GM20000 (cell line): ENCODE measurements around the gene ACIN1.
"Not testable (repeated sequence)": the region's sequence is repeated elsewhere in the genome, so short reads cannot be mapped to it uniquely, and the experiment has no call there.

Experiments used
- DNase-seq: peaks from one replicate; pipeline ENCODE4 v3.0.0; 2012; ENCODE audit warnings: low spot score
- TF ChIP-seq, protein P1 (sequence below): IDR thresholded peaks from 2 replicates; pipeline ENCODE4 v1.5.1; 2012; ENCODE audit warnings: mild to moderate bottlenecking, control low read depth; ENCODE audit errors: extremely low read depth, missing control alignments

ACIN1 gene

DNA sequence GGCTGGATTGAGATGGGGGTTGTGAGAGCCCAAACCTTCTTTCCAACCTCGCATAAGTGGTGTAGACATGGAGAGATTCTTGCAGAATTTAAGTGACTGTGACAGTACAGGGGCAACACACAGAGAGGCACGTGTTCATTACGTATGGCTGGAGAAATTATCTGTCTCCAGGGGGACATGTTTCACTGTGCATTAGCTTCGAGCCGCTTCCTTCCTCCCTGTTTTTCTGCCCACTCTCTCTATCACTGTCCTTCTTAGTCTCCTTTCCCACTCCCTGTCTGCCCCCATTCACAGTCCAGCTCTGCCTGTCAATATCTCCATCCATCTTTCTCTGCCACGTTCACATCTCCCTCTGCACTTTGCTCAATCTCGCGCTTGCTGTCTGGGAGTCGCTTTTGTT lies 73.5 kb downstream of the ACIN1 start:
- TF ChIP-seq, protein P1, sequence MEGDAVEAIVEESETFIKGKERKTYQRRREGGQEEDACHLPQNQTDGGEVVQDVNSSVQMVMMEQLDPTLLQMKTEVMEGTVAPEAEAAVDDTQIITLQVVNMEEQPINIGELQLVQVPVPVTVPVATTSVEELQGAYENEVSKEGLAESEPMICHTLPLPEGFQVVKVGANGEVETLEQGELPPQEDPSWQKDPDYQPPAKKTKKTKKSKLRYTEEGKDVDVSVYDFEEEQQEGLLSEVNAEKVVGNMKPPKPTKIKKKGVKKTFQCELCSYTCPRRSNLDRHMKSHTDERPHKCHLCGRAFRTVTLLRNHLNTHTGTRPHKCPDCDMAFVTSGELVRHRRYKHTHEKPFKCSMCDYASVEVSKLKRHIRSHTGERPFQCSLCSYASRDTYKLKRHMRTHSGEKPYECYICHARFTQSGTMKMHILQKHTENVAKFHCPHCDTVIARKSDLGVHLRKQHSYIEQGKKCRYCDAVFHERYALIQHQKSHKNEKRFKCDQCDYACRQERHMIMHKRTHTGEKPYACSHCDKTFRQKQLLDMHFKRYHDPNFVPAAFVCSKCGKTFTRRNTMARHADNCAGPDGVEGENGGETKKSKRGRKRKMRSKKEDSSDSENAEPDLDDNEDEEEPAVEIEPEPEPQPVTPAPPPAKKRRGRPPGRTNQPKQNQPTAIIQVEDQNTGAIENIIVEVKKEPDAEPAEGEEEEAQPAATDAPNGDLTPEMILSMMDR = no peak
- no peak for DNase-seq

DNA sequence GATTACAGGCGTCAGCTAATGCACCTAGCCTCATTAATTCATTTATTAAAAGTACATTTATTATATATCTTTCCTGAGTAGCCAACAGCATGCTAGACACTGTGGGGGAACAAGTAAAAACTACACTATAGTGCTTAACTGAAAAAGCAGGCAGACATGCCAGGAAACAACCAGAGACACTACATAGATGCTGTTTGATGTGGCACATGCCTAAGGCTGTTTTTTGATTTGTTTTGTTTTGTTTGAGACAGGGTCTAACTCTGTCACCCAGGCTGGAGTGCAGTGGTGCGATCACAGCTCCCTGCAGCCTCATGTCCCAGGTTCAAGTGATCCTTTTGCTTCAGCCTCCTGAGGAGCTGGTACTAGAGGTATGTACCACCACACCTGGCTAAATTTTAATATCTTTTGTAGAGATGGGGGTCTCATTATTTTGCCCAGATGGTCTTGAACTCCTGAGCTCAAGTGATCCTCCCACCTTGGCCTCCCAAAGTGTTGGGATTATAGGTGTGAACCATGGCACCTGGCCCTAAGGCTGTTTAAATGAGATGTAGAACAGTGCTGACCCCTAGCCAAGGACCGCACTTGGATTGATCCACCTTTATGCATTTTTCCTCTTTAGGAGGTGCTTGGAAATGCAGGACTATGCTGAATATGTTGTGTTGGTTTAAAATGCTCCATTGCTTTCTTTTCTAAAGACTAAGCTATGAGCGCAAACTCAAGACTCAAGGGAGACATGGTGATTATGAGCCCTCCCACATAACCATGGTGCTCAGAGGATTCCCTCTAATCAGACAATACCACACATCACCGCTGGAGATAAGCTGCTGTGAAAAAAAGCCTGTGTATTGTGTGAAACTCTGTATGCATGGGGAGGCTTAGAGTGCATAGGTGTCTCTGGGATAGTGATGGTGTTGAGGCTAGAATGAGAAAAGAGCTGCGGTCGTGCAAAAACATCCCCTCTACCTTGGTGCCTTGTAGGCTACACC lies 74.5 kb downstream of the ACIN1 start:
- TF ChIP-seq, protein P1 = no peak
- DNase-seq = no peak

DNA sequence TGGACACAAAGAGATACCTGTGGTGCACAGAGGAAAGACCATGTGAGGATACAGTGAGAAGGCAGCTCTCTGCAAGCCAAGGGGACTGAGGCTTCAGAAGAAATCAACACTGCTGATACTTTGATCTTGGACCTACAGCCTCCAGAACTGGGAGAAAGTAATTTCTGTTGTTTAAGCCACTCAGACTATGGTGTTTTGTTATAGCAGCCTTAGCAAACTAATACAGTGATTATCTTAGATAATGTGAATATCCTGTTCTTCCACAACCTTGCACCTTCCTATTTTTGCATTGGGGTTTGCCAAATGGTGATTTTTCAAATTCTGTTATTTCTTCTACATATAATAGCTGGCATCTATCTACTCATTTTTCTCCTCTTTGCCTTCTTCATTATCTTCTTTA lies 76.8 kb downstream of the ACIN1 start:
- TF ChIP-seq, protein P1 = no peak
- no peak for DNase-seq

DNA sequence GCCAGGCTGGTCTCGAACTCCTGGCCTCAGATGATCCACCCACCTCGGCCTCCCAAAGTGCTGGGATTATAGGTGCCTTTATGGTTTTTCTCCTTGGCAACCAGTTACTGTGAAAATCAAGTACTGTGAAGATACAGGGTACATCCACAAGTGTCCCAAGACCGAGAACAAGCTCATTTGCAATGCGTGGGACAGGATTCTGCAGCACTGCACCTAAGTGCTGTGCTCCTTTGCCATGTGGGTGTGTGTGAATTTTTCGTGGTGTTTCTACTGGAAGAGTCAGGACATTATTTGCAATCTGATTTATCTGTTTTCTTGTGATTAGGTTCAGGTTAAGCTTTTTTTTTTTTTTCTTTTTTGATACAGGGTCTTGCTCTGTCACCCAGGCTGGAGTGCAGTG lies 77.8 kb downstream of the ACIN1 start:
- TF ChIP-seq, protein P1 = no peak
- no peak for DNase-seq

- no peak for DNase-seq
- TF ChIP-seq, protein P1 = no peak
Observed at GRCh38 chr14:23015618-23016017, 79.3 kb downstream of the ACIN1 start.

DNA sequence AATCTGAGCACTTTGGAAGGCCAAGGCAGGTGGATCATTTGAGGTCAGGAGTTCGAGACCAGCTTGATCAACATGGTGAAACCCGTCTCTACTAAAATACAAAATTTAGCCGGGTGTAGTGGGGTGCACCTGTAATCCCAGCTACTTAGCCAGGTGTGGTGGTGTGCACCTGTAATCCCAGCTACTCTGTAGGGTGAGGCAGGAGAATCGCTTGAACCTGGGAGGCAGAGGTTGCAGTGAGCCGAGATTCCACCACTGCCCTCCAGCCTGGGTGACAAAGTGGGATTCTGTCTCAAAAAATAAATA lies 81.2 kb downstream of the ACIN1 start:
- DNase-seq = not testable (repeated sequence)

DNA sequence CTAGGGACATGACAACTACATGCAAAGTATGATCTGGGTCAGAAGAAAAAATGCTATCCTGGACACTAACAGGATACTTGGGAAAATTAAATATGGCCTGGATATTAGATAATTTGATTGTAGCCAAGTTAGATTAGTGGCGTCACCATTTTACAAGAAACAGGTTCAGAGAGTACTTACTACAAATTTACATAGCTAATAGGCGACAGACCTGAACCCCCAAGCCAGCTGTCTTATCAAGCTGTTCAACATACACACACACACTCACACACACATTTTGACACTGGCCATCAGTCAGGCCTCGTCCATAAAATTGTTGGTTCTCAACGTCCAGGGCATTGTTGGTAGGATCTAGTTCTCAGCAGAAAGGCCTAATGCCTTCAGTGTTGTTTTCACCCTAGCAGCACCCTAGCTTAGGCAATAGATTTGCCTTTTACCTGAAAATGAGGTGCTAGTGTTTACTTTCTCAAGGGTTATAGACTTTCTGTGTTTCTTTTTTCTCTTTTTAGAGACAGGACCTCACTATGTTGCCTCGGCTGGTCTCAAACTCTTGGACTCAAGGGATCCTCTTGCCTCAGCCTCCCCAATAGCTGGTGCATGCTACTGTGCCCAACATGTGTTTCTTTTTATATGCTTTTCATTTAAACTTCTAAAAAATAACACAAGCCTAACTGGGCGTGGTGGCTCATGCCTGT lies 81.7 kb downstream of the ACIN1 start:
- DNase-seq = no peak
- TF ChIP-seq, protein P1 = no peak
